HG03571 (cell line): ENCODE data around the gene TSC22D4.
A peak's percentile ranks its signal among the peaks of the same experiment; 100 is the strongest.
"Not testable (repeated sequence)": the region's sequence is repeated elsewhere in the genome, so short reads cannot be mapped to it uniquely, and the experiment has no call there.

Experiments used
- ATAC-seq: cut with Tn5 transposase; IDR thresholded peaks from one replicate; pipeline ENCODE4 v1.9.1; 2021; ENCODE audit not compliant: unreplicated experiment

The TSC22D4 gene

DNA sequence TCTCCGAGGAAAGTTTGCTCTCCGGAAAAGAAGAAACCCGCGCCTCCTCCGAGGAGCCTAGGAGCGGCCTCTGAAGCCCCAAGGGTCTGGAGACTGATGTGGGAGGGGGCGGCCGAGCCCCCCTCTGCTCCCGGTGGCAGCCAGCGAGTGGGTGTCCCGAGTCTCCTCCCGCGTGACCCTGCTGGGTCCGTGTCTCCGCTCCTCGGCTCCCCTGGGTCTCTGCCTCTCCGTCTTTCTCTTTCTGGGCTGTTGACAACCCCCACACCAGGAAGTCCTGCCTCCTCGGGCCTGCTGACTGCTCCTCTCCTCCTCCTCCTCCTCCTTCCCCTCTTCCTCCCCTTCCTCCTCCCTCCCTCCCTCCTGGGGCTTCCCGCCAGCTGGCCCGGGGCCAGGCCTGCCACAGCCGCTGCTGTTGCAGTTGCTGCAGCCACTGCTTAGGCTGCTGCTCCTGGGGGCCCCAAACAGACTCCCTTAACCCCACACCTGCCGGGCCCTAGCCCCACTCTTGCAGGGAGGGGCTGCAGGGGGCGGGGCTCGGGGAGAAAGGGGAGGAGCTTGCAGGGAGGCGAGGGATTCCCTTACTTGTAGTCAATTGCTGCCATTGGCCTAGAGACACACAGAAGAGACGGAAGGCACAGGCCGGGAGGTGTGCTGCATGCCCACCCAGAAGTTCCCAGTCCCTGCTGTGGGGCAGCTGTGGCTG, at the start of gene TSC22D4:
Gene TSC22D4, minus strand, starts transcription at position 257 of the 703 bp plus-strand sequence. CDS start 1,176 bp downstream, outside the sequence.
- peak; percentile 52 for ATAC-seq

DNA sequence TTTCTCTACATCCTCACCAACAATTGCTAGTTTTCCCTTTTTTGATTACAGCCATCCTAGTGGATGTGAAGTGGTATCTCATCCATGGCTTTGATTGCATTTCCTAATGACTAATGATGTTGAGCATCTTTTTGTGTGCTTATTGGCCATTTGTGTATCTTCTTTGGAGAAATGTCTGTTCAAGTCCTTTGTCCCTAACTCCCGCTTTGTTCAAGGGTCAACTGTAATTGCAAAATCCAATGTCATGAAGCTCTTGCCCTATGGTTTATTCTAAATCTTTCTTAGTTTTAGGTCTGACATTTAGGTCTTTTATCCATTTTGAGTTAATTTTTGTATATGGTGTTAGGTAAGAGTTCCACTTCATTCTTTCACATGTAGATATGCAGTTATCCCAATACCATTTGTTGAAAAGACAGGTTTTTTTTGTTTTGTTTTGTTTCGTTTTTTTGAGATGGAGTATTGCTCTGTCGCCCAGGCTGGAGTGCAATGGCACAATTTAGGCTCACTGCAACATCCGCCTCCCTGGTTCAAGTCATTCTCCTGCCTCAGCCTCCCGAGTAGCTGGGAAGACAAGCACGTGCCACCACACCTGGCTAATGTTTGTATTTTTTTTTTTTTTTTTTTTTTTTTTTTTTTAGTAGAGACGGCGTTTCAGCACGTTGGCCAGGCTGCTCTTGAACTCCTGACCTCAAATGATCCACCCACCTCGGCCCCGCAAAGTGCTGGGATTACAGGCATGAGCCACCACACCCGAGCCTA, 49.3 kb upstream of the TSC22D4 start:
- not testable (repeated sequence) for ATAC-seq

DNA sequence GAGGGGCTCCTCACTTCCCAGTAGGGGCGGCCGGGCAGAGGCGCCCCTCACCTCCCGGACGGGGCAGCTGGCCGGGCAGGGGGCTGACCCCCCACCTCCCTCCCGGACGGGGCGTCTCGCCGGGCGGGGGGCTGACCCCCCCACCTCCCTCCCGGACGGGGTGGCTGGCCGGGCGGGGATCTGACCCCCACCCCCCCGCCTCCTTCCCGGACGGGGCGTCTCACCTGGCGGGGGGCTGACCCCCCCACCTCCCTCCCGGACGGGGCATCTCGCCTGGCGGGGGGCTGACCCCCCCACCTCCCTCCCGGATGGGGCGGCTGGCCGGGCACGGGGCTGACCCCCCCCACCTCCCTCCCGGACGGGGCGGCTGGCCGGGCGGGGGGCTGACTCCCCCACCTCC, 44.2 kb upstream of the TSC22D4 start:
- not testable (repeated sequence) for ATAC-seq

DNA sequence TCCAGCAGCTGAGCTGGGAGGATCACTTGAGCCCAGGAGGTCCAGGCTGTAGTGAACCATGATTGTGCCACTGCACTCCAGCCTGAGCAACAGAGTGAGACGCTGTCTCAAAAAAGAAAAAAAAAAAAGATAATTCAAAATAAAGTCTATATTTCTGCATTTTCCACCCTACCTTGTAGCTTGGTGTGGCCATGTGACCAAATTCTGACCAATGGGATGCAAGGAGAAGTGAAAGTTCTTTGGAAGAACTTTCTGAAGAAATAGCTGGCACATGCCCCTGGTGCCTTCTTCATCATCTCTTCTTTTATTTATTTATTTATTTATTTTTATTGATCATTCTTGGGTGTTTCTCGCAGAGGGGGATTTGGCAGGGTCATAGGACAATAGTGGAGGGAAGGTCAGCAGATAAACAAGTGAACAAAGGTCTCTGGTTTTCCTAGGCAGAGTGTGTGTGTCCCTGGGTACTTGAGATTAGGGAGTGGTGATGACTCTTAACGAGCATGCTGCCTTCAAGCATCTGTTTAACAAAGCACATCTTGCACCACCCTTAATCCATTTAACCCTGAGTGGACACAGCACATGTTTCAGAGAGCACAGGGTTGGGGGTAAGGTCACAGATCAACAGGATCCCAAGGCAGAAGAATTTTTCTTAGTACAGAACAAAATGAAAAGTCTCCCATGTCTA, 43.0 kb upstream of the TSC22D4 start:
- ATAC-seq, result not testable (repeated sequence)

DNA sequence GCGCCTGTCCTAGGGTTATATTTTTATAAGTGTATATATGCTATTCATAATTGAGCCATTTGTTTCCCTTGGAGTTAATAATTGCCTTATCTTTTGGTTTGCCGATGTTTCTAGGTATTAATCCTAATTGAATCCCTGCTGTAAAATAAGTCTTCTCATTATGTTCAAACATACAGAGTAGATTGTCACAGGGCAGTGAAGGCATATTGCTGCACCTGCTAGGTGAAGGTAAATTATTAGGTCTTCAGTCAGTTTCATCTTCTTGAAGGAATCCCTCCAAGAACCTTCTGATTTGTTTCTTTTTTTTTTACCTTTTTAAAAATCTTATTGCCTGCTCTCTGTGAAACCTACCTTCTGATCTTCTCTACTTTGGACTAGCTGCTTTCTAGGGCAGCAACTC, 42.1 kb upstream of the TSC22D4 start:
- ATAC-seq, result no peak

DNA sequence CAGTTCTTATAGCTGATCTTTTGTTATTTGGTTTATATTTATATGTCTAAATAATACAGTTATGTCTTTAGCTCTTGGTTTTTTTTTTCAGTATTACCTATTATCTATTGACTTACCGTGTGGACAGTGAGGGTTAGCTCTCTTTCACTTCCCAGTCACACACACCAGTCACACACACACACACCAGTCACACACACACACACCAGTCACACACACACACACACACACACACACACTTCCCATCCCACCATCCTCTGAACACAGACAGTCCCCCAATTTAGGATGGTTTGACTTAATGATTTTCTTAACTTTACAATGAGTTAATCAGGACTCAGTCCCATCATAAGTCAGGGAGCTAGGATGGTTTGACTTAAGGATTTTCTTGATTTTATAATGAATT, 41.1 kb upstream of the TSC22D4 start:
- no peak for ATAC-seq

DNA sequence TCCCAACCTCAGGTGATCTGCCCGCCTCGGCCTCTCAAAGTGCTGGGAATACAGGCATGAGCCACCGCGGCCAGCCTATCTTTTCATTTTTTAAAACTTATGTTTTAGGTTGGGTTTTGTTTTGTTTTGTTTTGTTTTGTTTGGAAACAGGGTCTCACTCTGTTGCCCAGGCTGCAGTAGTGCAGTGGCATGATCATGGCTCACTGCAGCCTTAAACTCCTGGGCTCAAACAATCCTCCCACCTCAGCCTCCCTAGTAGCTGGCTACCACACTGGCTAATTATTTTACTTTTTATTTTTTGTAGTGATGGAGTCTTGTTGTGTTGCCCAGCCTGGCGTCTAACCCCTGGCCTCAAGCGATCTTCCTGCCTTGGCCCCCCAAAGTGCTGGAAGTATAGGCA, 40.6 kb upstream of the TSC22D4 start:
- ATAC-seq, result no peak

DNA sequence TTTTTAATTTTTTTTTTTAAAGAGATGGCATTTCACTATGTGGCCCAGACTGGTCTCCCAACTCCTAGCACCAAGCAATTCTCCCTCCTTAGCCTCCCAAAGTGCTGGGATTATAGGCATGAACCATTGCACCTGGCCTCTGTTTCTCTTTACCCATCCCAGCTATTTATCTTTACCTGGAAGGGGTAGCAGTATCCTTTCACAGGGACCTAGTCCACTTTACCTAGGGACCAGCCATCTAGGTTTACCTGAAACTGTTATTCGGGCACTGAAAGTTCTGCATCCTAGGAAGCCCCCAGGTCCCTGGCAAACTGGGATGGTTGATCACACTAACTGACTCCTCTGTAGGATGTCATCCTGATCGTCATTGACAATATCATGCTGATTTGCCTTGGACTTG, 38.3 kb upstream of the TSC22D4 start:
- ATAC-seq, result no peak

DNA sequence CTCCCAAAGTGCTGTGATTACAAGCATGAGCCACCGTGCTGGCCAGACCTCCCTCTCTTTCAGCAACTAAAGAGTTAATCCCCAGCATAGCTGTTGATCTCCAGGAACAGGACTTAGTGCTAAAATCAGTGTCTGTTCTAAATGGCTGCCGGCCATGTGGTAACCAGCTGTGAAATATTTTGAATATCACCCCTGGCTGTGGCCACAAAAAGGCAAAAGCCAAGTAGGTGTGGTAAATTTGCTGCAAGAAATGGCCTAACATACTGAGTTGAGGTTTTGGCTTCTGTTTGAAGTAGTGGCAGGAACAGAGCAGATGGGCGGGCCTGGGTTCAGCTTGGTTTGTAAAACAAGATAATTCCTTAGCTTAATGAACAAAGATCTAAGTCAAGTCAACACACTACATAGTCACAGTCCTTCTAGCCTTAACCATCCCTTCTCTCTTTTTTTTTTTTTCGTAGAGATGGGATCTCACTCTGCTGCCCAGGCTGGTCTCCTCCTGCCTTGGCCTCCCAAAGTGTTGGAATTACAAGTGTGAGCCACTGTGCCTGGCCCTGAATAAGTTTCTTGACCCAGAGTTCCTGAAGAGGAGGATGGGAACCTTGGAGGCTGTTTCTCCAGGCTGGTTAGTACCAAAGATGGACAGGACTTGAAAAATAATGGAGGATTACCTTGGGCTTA, 37.3 kb upstream of the TSC22D4 start:
- no peak for ATAC-seq

DNA sequence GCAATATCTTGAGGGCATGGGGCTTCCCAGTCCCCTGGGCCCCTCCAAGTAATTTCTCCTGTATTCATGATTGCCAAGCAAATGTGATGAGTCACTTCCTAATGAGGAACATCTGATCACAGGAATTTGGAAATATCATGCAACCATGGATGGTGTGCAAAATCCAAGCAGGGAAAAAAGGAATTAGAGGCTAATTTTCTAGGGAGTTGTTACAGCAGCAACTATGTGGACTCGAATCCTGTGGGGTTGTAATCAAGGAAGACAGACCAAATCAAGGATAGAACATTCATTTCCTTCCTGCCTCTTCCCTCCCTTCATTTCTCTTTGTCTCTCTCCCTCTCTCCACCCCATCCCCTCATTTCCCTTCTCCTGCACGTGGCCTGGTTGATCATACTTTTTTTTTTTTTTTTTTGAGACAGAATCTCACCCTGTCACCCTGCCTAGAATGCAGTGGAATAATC, 36.1 kb upstream of the TSC22D4 start:
- no peak for ATAC-seq

DNA sequence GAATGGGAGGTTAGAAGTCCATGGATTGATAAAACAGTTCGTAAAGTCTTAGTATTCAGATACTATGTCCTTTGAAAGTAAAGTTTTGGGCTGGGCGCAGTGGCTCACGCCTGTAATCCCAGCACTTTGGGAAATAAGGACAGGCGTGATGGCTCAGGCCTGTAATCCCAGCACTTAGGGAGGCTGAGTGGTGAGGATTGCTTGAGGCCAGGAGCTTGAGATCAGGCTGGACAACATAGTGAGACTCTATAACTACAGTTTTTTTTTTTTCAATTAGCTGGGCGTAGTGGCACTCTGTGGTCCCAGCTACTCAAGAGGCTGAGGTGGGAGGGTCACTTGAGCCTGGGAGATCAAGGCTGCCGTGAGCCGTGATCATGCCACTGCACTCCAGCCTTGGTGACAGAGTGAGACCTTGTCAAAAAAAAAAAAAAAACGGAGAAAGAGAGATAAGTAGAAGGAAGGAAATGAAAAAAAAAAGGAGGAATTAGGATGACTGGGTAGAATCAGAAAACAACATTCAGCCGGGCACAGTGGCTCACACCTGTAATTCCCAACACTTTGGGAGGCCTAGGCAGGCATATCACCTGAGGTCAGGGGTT, 34.3 kb upstream of the TSC22D4 start:
- ATAC-seq, result no peak

DNA sequence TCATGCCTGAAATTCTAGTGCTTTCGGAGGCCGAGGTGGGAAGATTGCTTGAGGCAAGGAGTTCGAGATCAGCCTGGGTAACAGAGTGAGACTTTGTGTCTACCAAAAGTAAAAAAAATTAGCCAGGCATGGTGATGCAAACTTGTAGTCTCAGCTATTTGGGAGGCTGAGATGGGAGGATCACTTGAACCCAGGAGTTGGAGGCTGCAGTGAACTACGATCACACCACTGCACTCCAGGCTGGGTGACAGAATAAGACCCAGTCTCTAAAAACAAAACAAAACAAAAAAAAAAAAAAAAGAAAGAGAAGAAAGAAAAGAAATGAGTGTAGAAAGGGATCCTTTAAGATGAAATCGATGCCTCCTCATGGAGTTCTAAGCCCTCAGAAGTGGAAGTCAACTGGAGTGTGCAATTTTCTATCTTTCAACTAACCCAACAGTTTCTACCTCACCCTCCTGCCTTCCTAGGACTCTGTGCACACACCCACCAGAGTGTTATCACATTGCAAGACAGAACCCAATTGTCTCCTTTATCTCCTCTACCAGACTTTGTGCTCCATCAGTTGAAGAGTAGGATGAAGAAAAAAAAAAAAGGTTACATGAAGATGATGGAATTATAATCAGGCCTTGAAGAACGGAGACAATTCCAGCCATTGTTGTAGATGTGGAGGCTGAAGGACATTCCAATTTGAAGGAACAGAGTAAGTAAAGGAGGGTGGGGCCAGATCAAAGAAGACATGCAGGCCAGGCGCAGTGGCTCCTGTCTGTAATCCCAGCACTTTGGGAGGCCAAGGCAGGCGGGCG, 31.6 kb upstream of the TSC22D4 start:
- no peak for ATAC-seq

DNA sequence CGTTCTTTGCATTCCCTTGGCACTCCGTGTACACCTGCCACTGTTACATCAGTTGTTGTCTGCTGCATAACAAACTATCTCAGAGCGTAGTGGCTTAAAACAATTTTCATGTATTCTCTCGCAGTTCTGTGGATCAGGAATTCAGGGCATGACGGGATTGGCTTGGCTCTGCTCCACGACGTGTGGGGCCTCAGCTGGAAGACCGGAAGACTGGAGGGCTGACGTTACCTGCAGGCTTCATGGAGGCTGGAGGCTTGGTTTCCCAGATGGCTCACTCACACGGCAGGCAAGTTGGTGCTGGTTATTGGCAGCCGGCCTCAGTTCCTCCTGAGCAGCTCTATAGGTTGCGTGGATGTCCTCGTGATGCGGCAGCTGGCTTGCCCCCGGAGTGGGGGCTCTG, 30.2 kb upstream of the TSC22D4 start:
- ATAC-seq, result no peak

DNA sequence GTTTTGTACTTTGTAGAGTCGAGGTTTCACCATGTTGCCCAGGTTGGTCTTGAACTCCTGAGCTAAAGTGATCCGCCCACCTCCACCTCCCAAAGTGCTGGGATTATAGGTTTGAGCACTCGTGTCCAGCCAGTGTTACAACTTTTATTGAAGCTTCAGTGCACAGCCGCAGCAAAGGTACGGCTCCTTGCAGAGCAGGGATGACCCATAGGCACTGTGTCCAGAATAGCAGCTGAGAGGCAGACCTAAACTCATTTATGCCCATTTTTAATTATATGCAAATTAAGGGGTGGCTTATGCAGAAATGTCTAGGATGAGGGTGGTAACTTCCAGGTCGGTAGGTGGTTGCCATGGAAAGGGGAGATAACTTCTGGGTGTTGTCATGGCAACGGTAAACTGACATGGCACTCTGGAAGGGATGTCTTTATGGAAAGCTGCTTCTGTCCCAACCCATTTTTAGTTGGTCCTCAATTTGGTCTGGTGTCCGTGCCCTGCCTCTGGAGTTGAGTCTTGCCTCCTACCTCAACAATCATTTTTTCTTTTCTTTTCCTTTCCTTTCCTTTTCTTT, 27.4 kb upstream of the TSC22D4 start:
- ATAC-seq, result no peak

DNA sequence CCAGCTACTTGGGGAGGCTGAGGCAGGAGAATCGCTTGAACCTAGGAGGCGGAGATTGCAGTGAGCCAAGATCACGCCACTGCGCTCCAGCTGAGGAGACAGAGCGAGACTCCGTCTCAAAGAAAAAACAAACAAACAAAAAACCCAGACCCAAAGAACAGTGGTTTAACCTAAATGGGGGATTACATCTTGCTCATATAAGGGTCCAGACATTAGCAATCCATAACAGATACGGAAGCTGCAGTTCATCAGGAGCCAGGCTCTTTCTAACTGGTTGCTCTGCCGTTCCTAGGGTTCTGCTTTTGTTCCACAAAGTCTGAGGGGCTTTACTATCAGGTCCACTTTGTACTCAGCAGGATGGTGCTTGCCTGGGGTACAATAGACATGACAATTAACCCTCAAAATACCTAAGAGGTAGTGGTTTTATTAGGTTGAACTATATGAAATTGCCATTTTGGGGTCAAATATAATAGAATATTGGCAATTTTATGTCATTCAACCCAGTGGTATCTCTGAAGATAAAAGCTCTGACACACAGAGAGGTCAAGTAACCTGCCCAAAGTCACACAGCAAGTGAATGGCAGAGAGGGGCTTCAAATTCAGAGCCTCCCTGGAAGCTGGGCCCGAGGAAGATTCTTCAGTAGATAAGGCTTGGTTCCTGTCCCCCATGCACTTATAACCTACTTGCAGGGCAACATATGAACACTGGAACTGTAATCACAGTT, 26.0 kb upstream of the TSC22D4 start:
- ATAC-seq, result no peak

DNA sequence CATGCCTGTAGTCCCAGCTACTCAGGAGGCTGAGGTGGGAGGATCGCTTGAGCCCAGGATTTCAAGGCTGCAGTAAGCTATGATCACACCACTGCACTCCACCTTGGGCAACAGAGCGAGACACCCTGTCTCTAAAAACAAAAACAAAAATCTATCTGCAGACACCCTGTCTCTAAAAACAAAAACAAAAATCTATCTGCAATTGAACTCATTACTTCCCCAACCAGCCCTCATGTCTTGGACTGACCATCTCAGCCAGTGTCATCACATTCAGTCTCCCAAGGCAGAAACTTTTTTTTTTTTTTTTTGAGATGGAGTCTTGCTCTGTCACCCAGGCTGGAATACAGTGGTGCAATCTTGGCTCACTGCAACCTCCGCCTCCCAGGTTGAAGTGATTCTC, 25.0 kb upstream of the TSC22D4 start:
- not testable (repeated sequence) for ATAC-seq

DNA sequence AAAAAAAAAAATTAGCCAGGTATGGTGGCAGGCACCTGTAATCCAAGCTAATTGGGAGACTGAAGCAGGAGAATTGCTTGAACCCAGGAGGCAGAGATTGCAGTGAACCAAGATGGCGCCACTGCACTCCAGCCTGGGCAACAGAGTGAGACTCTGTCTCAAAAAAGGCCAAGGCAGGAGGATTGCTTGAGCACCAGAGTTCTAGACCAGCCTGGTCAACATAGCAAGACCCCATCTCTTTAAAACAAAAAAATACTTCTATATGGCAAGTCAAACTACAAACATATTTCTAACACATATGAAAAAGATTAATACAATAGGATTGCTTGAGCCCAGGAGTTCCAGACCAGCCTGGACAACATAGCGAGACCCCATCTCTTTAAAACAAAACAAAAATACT, 21.7 kb upstream of the TSC22D4 start:
- ATAC-seq, result not testable (repeated sequence)

DNA sequence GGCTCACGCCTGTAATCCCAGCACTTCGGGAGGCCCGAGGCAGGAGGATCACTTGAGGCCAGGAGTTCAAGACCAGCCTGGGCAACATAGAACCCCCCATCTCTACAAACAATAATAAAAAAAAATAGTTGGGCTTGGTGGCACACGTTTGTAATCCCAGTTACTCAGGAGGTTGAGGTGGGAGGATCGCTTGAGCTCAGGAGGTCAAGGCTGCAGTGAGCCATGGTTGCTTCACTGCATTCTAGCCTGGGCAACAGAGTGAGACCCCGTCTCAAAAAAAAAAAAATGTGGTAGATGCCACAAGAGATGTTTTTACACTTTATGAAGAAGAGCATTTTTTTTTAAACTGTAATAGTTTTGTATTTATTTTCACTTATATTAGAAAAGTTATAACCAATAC, 17.5 kb upstream of the TSC22D4 start:
- no peak for ATAC-seq
